22Rv1 (cell line): ENCODE results near the gene PUM2.

Source experiments
- H3K27ac ChIP-seq: fragments of 450-650 bp; 2 replicates; pipeline ENCODE4 v1.5.1; 2017
- CTCF ChIP-seq: fragments of 450-650 bp; IDR thresholded peaks from 2 replicates; pipeline ENCODE4 v1.5.1; 2017; ENCODE audit warnings: mild to moderate bottlenecking
- ZFX ChIP-seq: fragments of 450-650 bp; IDR thresholded peaks from 2 replicates; pipeline ENCODE4 v1.6.1; 2017; ENCODE audit warnings: antibody characterized with exemption, borderline replicate concordance

PUM2 gene

GRCh38 chr2:20218331-20219320 lies 132.0 kb downstream of the PUM2 start:
- no peak overlapping the region for H3K27ac ChIP-seq
- TF ChIP-seq ZFX (no peak), CTCF (no peak)

GRCh38 chr2:20217041-20217970 lies 133.3 kb downstream of the PUM2 start:
- TF ChIP-seq ZFX (no peak), CTCF (no peak)
- no peak overlapping the region for H3K27ac ChIP-seq

GRCh38 chr2:20216130-20217025 lies 134.3 kb downstream of the PUM2 start:
- no peak overlapping the region for H3K27ac ChIP-seq
- TF ChIP-seq ZFX (no peak), CTCF (no peak)

- no peak for TF ChIP-seq ZFX
- TF ChIP-seq CTCF: no peak
Measured at GRCh38 chr2:20215183-20216040, 135.2 kb downstream of the PUM2 start.

GRCh38 chr2:20214566-20215182 lies 136.0 kb downstream of the PUM2 start:
- TF ChIP-seq CTCF: no peak
- TF ChIP-seq ZFX: no peak
- H3K27ac ChIP-seq: peak overlapping the region; percentile 63

More at GRCh38 chr2:20215183-20216040, 135.2 kb downstream of the PUM2 start:
- H3K27ac ChIP-seq: peak overlapping the region; percentile 63; the same call in 1 of the 2 replicates
